HepG2 (cell line): ENCODE results near the gene LCE5A. TPM values are rescaled to one million over a fixed set of nuclear protein-coding genes. Genes with fewer than 3 reads are reported as not detected.

Source experiments
- ATAC-seq: fragments of 200-7000 bp; cut with Tn5 transposase; 3 replicates; pipeline ENCODE4 v1.9.1; 2020; ENCODE audit warnings: mild to moderate bottlenecking, moderate library complexity
- BruUV-seq: library from RNA; stranded (reverse); fragments of 400-500 nt; replicated peaks from 2 replicates; lab custom pipeline; 2021; lab: Mats Ljungman, UMichigan
- CTCF ChIA-PET: fragments of 300-600 bp; formaldehyde crosslinking; extraction: SDS; loops from one replicate; lab custom pipeline; 2021; ENCODE audit warnings: low total read pairs, inconsistent platforms, low intra/inter-chr PET ratio; lab: Yijun Ruan, JAX
- POLR2A ChIA-PET: fragments of 350-600 bp; sonication (Branson Sonifier 250); formaldehyde crosslinking; loops from one replicate; lab custom pipeline; 2020; ENCODE audit warnings: antibody characterized with exemption, inconsistent platforms; lab: Yijun Ruan, JAX
- DNase-seq: peaks from one replicate; pipeline ENCODE4 v3.0.0-alpha.2; 2015; ENCODE audit warnings: low spot score
- FAIRE-seq: peaks from 3 replicates; lab custom pipeline; 2011; peaks lifted over from hg19 to GRCh38; lab: Jason Lieb, UNC
- H2AFZ ChIP-seq: one replicate; pipeline ENCODE4 v1.6.1; 2011; ENCODE audit warnings: low read length, inconsistent platforms
- H3K27ac ChIP-seq: fragments of 300-600 bp; 3 replicates; pipeline ENCODE4 v1.8.0; 2011; ENCODE audit warnings: mixed run types, mild to moderate bottlenecking, mixed read lengths, low read length, inconsistent platforms; ENCODE audit not compliant: insufficient read depth; ENCODE audit errors: extremely low read length
- H3K27me3 ChIP-seq, 2 experiments: fragments of 200-600 bp in 1 of 2; 2 replicates in 1 of 2; 3 replicates in 1 of 2; pipeline versions ENCODE4 v1.6.0 to v1.8.0; 2011; ENCODE audit warnings: low read length in 2 of 2, mild to moderate bottlenecking in 2 of 2, moderate library complexity in 2 of 2, inconsistent platforms in 1 of 2; ENCODE audit not compliant: insufficient read depth in 2 of 2, control insufficient read depth in 1 of 2
- H3K36me3 ChIP-seq, 2 experiments: fragments of 200-600 bp in 1 of 2; replicated peaks in 1 of 2; 2 replicates in 1 of 2; 3 replicates in 1 of 2; pipeline versions ENCODE4 v1.5.1 to v1.8.0; 2011; ENCODE audit warnings: low read length in 2 of 2, inconsistent platforms in 1 of 2; ENCODE audit not compliant: insufficient read depth in 2 of 2, control insufficient read depth in 1 of 2
- H3K4me1 ChIP-seq: 2 replicates; pipeline ENCODE4 v1.5.1; 2012; ENCODE audit warnings: low read length, inconsistent platforms; ENCODE audit not compliant: insufficient read depth
- H3K4me2 ChIP-seq: 2 replicates; pipeline ENCODE4 v1.6.0; 2011; ENCODE audit warnings: low read depth, low read length, inconsistent platforms
- H3K4me3 ChIP-seq, 3 experiments: fragments of 200-600 bp in 1 of 3; sonication (generic), shearing (Covaris generic) in 1 of 3; replicated peaks in 1 of 3; 2 replicates each; pipeline ENCODE4 v1.5.1; 2011 to 2016; ENCODE audit warnings: low read length in 3 of 3, inconsistent platforms in 2 of 3, low read depth in 2 of 3, mild to moderate bottlenecking in 2 of 3, control low read depth in 1 of 3, mixed read lengths in 1 of 3; ENCODE audit not compliant: insufficient read depth in 1 of 3
- H3K79me2 ChIP-seq: one replicate; pipeline ENCODE4 v1.6.1; 2011; ENCODE audit warnings: low read length, inconsistent platforms; ENCODE audit not compliant: insufficient read depth
- H3K9ac ChIP-seq: 2 replicates; pipeline ENCODE4 v1.6.0; 2011; ENCODE audit warnings: mild to moderate bottlenecking, low read depth, low read length, inconsistent platforms; ENCODE audit not compliant: insufficient read depth
- H3K9me3 ChIP-seq: 2 replicates; pipeline ENCODE4 v1.5.1; 2012; ENCODE audit warnings: mild to moderate bottlenecking, low read length
- H4K20me1 ChIP-seq: 2 replicates; pipeline ENCODE4 v1.6.0; 2011; ENCODE audit warnings: inconsistent platforms, mild to moderate bottlenecking, low read length, moderate library complexity; ENCODE audit not compliant: insufficient read depth
- CTCF ChIP-seq: sonication (generic); formaldehyde crosslinking; IDR thresholded peaks from 2 replicates; pipeline ENCODE4 v1.5.0; 2020; ENCODE audit warnings: mild to moderate bottlenecking, missing genetic modification reagents, moderate library complexity
- GATAD2A ChIP-seq: IDR thresholded peaks from 2 replicates; pipeline ENCODE4 v1.6.1; 2016
- MAZ ChIP-seq, 2 experiments: sonication (generic) in 1 of 2; formaldehyde crosslinking in 1 of 2; IDR thresholded peaks; 2 replicates each; pipeline versions ENCODE4 v1.5.0 to v1.6.1; 2012 to 2020; ENCODE audit warnings: low read depth in 2 of 2, mild to moderate bottlenecking in 2 of 2, borderline replicate concordance in 1 of 2, improper control_type of control experiment in 1 of 2, low read length in 1 of 2, missing genetic modification reagents in 1 of 2, moderate library complexity in 1 of 2
- NFYB ChIP-seq: sonication (generic); formaldehyde crosslinking; IDR thresholded peaks from 2 replicates; pipeline ENCODE4 v1.4.0; 2020; ENCODE audit warnings: missing genetic modification reagents
- PHF21A ChIP-seq: sonication (generic); formaldehyde crosslinking; IDR thresholded peaks from 2 replicates; pipeline ENCODE4 v1.5.0; 2020; ENCODE audit warnings: mild to moderate bottlenecking, missing genetic modification reagents
- RAD21 ChIP-seq: fragments of 450-650 bp; formaldehyde crosslinking; IDR thresholded peaks from 2 replicates; pipeline ENCODE4 v1.5.0; 2020; ENCODE audit warnings: mild to moderate bottlenecking
- REPIN1 ChIP-seq: sonication (generic); formaldehyde crosslinking; IDR thresholded peaks from 2 replicates; pipeline ENCODE4 v1.8.0; 2022; ENCODE audit warnings: missing genetic modification reagents, low read depth, mild to moderate bottlenecking, borderline replicate concordance
- STAG1 ChIP-seq: sonication (generic); formaldehyde crosslinking; IDR thresholded peaks from 2 replicates; pipeline ENCODE4 v1.4.0; 2020; ENCODE audit warnings: missing genetic modification reagents
- TEAD3 ChIP-seq: optimal IDR thresholded peaks from 2 replicates; pipeline ENCODE3; 2016; ENCODE audit warnings: borderline replicate concordance
- ZNF230 ChIP-seq: sonication (generic); formaldehyde crosslinking; IDR thresholded peaks from 2 replicates; pipeline ENCODE4 v1.4.0; 2020; ENCODE audit warnings: mild to moderate bottlenecking, missing genetic modification reagents
- ZNF652 ChIP-seq: IDR thresholded peaks from 2 replicates; pipeline ENCODE4 v1.6.1; 2016; ENCODE audit warnings: low read depth, borderline replicate concordance
- ZNF766 ChIP-seq: sonication (generic); formaldehyde crosslinking; IDR thresholded peaks from 2 replicates; pipeline ENCODE4 v1.5.0; 2020; ENCODE audit warnings: missing genetic modification reagents, borderline replicate concordance
- WGBS: methylation state at CpG from one replicate; pipeline ENCODE4 v1.1.6; 2017; ENCODE audit warnings: low lambda C conversion rate; 5-methylcytosine and 5-hydroxymethylcytosine counted together
- in situ Hi-C: cut with HindIII; loops from 2 replicates; pipeline ENCODE4 v1.10.0; 2017; ENCODE audit warnings: low pct_unique_long_range_greater_than_20kb; ENCODE audit not compliant: extremely low pct_ligation_motif_present
- intact Hi-C: fragments of 100-400 bp; cut with micrococcal nuclease; formaldehyde crosslinking; loops from one replicate; pipeline ENCODE4 v1.10.0; 2022; ENCODE audit not compliant: unreplicated experiment
- polyA plus RNA-seq, 8 experiments: library from polyadenylated mRNA; depleted of rRNA in 3 of 8; stranded (reverse) in 7 of 8; unstranded in 1 of 8; fragments of >200 nt; fragmentation: Illumina TruSeq in 4 of 8; extraction: Trizol in 4 of 8; gene quantifications; 2 replicates each; pipeline versions ENCODE4 v1.2.1 to v1.2.3, GENCODE V29; 2011 to 2016; ENCODE audit warnings: low read depth in 4 of 8, missing spikeins in 1 of 8, mixed read lengths in 1 of 8; ENCODE audit not compliant: insufficient read depth in 1 of 8
- total RNA-seq, 5 experiments: library from RNA; depleted of rRNA; stranded (reverse); fragments of >200 nt; fragmentation: Illumina TruSeq; extraction: Trizol; gene quantifications; 2 replicates each; pipeline ENCODE4 v1.2.3, GENCODE V29; 2016; ENCODE audit warnings: low read depth in 1 of 5
- TF ChIP-seq, protein P1 (sequence below): IDR thresholded peaks from 2 replicates; pipeline ENCODE4 v1.6.1; 2012; ENCODE audit warnings: low read depth, low read length, improper control_type of control experiment

Gene LCE5A
- total and polyA plus RNA-seq, 2 of the 13 experiments (the other 11 are each of a cell fraction or from before 2014, with no cell fraction given), result not detected

- TF ChIP-seq, protein P1, sequence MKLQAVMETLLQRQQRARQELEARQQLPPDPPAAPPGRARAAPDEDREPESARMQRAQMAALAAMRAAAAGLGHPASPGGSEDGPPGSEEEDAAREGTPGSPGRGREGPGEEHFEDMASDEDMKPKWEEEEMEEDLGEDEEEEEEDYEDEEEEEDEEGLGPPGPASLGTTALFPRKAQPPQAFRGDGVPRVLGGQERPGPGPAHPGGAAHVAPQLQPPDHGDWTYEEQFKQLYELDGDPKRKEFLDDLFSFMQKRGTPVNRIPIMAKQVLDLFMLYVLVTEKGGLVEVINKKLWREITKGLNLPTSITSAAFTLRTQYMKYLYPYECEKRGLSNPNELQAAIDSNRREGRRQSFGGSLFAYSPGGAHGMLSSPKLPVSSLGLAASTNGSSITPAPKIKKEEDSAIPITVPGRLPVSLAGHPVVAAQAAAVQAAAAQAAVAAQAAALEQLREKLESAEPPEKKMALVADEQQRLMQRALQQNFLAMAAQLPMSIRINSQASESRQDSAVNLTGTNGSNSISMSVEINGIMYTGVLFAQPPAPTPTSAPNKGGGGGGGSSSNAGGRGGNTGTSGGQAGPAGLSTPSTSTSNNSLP, result 0 out of 2 replicates have a peak, but pooled peaks have one; percentile 25
- TF ChIP-seq GATAD2A (CRISPR knock-in tag), result 0 out of 2 replicates have a peak, but pooled peaks have one; percentile 19
- TF ChIP-seq ZNF766, result no peak
- TF ChIP-seq NFYB (CRISPR knock-in tag), result no peak
- no peak for TF ChIP-seq ZNF652 (CRISPR knock-in tag)
- no peak for TF ChIP-seq PHF21A (CRISPR knock-in tag)
Measured at GRCh38 chr1:152525080-152525641, 14.6 kb downstream of the LCE5A start (continued).

DNA sequence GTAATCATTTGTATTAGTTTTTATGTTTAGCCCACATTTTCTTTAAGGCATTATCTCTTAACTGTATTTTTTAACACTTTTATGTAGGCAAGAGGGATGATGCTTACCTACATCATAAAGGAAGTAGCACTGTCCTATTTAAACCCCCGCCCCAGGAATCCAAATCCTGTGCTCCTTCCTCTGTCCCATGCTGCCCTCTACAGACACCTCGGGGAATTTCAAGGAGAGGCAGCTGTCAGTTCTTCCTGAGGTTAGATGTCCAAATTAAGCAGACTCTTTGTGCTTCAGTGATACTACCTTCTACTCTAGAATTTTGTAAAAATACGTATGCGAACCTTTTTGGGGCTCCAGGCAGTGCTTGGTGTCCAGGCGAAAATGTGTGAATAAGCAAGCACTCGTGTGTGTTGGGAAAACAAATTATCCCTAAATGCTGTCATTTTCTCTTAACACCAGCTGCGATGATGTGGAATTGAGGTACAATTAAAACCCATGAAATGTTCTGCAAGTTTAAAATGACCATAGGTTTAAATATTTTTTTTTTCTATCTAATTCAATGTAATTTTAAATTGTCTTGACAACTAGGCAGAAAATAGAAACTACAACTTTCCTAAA lies 22.8 kb downstream of the LCE5A start:
- ATAC-seq, result peak; percentile 60; the same call in 2 of the 3 replicates
- FAIRE-seq, result peak; percentile 58
- intact Hi-C loops, result loop anchor here (1.0 kb wide), 1 partner anchor 36 kb away; no protein-coding TSS in a partner anchor

More for the DNA sequence above, 22.8 kb downstream of the LCE5A start:
- Histone ChIP-seq H3K4me2 (no peak overlapping the region), H2AFZ (no peak overlapping the region), H3K27ac (no peak overlapping the region), H3K4me3 (no peak overlapping the region), H3K9me3 (no peaks in the 10 kb centered on the region), H3K79me2 (no peaks in the 10 kb centered on the region), H3K27me3 (0 out of 5 replicates have a peak, but pooled peaks cover 0 to 5% of the 10 kb centered on the region in 2 experiments), H3K4me1 (no peaks in the 10 kb centered on the region), H4K20me1 (no peaks in the 10 kb centered on the region), H3K36me3 (no peaks in the 10 kb centered on the region), H3K9ac (no peak overlapping the region)
- BruUV-seq, result no TSS peak
- WGBS, result 14% methylated on average over 7 of the region's 7 CpGs
- peak; percentile 48 for DNase-seq
- ChIA-PET POLR2A (no interaction called here), CTCF (interaction anchor here (1.4 to 3.0 kb wide), 3 partner anchors 36 to 48 kb away, joined by 7 to 19 read pairs (median 16); no protein-coding TSS in a partner anchor)
- TF ChIP-seq STAG1 (CRISPR knock-in tag), result peak; percentile 60
- TF ChIP-seq RAD21 (CRISPR knock-in tag), result peak; percentile 49
- peak; percentile 63 for TF ChIP-seq TEAD3 (CRISPR knock-in tag)
- TF ChIP-seq CTCF, result peak; percentile 70
- no peak for TF ChIP-seq ZNF230 (CRISPR knock-in tag)
- TF ChIP-seq MAZ (IDR thresholded peaks at IDR 0.05; ENCODE audit: borderline replicate concordance, low read depth, low read length), result peak; percentile 23; the same call in 1 of the 2 replicates
- TF ChIP-seq MAZ (CRISPR knock-in tag; IDR thresholded peaks at IDR 0.05; ENCODE audit: low read depth), result no peak
- TF ChIP-seq REPIN1 (CRISPR knock-in tag), result no peak
- in situ Hi-C loops, result loop anchor here (5.0 kb wide), 1 partner anchor 36 kb away; no protein-coding TSS in a partner anchor
